BLaER1 treated with 17β-estradiol and CSF1 and Interleukin-3, amounts not matched to agents 10 nM and 100 nM (cell line): ENCODE data around the gene RASGRF1.
A peak's percentile ranks its signal among the peaks of the same experiment; 100 is the strongest.
"Not testable (repeated sequence)": the region's sequence is repeated elsewhere in the genome, so short reads cannot be mapped to it uniquely, and the experiment has no call there.

Source experiments
- H3K27ac ChIP-seq, 11 experiments: shearing (Covaris generic); formaldehyde crosslinking; 2 replicates each; pipeline ENCODE4 v1.8.1; 2022
- H3K27me3 ChIP-seq, 11 experiments: shearing (Covaris generic); formaldehyde crosslinking; 2 replicates each; pipeline ENCODE4 v1.8.1; 2022
- H3K36me3 ChIP-seq, 11 experiments: shearing (Covaris generic); formaldehyde crosslinking; 2 replicates each; pipeline ENCODE4 v1.8.1; 2022
- H3K4me1 ChIP-seq, 10 experiments: shearing (Covaris generic); formaldehyde crosslinking; 2 replicates each; pipeline ENCODE4 v1.8.1; 2022
- H3K4me2 ChIP-seq, 11 experiments: shearing (Covaris generic); formaldehyde crosslinking; 2 replicates each; pipeline ENCODE4 v1.8.1; 2022
- H3K4me3 ChIP-seq, 10 experiments: shearing (Covaris generic); formaldehyde crosslinking; 2 replicates each; pipeline ENCODE4 v1.8.1; 2022
- H3K9ac ChIP-seq, 11 experiments: shearing (Covaris generic); formaldehyde crosslinking; 2 replicates each; pipeline ENCODE4 v1.8.1; 2022
- H3K9me3 ChIP-seq, 11 experiments: shearing (Covaris generic); formaldehyde crosslinking; replicated peaks in 1 of 11; 2 replicates each; pipeline ENCODE4 v1.8.1; 2022
- H4K20me1 ChIP-seq, 11 experiments: shearing (Covaris generic); formaldehyde crosslinking; 2 replicates each; pipeline ENCODE4 v1.8.1; 2022
- Cebpa-rat ChIP-seq, 11 experiments: shearing (Covaris generic); IDR thresholded peaks; 2 replicates each; pipeline ENCODE4 v1.8.1; 2022

RASGRF1 gene

DNA sequence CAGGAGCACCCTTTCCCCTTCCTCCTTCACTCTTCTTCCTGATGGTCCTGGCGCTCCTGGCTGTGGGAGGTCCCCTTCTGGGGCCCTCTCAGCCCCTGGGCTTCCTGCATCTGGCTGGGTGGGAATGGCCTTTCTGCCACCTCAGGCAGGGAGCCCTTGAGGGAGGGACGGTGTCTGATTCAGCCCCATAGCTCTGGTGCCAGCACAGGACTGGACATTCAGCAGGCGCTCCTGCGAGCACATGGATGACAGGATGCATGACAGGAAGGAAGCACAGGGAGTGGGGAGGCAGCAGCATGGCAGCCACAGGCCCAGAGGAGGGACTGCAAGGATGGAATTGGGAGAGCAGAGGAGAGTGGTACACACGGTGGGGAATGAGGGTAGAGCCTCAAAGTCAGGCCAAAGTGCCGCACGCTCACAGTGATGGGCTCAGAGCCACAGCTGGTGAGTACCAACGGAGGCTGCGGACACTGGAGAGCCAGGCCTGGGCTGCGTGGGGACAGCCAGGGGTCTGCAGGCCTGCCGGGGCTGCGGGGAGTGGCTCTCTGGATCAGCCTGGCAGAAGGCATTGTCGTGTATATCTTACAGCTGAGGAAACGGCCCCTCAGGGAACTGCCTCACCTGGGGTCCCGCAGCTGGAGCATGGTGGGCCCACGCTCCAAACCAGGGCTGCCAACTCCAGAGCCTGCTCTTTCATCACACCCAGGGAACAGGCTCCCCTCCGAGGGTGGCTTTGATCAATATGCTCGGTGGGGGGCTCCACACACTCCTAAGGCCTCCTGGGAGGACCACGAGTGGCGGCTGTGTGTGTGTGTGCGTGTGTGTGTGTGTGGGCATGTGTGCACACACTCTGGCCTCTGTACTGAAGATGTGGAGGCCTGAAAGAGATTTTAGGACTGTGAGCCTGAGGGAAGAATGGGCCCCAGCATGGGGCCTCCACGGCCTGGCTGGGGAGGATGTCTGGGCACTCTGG is 94.4 kb downstream of the RASGRF1 start:
- TF ChIP-seq Cebpa-rat (IDR thresholded peaks at IDR 0.05): no peak

DNA sequence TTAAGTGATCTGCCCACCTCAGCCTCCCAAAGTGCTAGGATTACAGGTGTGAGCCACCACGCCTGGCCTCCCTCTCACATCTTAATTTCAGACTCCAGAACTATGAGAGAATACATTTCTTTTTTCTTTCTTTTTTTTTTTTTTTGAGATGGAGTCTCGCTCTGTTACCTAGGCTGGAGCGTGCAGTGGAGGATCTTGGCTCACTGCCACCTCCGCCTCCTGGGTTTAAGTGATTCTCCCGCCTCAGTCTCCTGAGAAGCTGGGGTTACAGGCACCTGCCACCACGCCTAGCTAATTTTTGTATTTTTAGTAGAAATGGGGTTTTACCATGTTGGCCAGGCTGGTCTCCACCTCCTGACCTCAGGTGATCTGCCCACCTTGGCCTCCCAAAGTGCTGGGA is 95.4 kb downstream of the RASGRF1 start:
- Histone ChIP-seq H3K4me1 (peaks cover 36 to 78% (median 50%) of the 10 kb centered on the region in 10 experiments), H3K4me2 (peak overlapping the region in 5 of 11 experiments; percentile 18 to 72 (median 51); a peak in 6 of 22 replicates)
- not testable (repeated sequence) for H3K9me3 ChIP-seq, H3K36me3 ChIP-seq, H4K20me1 ChIP-seq, H3K27me3 ChIP-seq, H3K9ac ChIP-seq, H3K27ac ChIP-seq, H3K4me3 ChIP-seq

More for the DNA sequence above, 94.4 kb downstream of the RASGRF1 start:
- Histone ChIP-seq H3K27ac (peak overlapping the region in 3 of 11 experiments; percentile 6 to 12 (median 9); a peak in 4 of 22 replicates), H3K9me3 (no peaks in the 10 kb centered on the region), H3K9ac (no peak overlapping the region; a peak in 1 of 22 replicates), H3K27me3 (no peaks in the 10 kb centered on the region), H3K4me2 (peak overlapping the region; percentile 1 to 72 (median 20); a peak in 16 of 22 replicates), H3K4me1 (peaks cover 36 to 68% (median 50%) of the 10 kb centered on the region in 10 experiments), H3K36me3 (no peaks in the 10 kb centered on the region), H4K20me1 (no peaks in the 10 kb centered on the region), H3K4me3 (no peak overlapping the region)

GRCh38 chr15:78993931-78994530 is 96.5 kb downstream of the RASGRF1 start:
- Histone ChIP-seq H3K9ac (peak overlapping the region in 4 of 11 experiments; percentile 26 to 60 (median 48); a peak in 4 of 22 replicates), H3K9me3 (no peaks in the 10 kb centered on the region), H3K36me3 (no peaks in the 10 kb centered on the region), H3K4me1 (peaks cover 38 to 90% (median 59%) of the 10 kb centered on the region in 10 experiments), H3K4me2 (peak overlapping the region; percentile 62 to 94 (median 79); a peak in 21 of 22 replicates), H3K27me3 (no peaks in the 10 kb centered on the region), H4K20me1 (no peaks in the 10 kb centered on the region), H3K4me3 (no peak overlapping the region), H3K27ac (peak overlapping the region in 10 of 11 experiments; percentile 11 to 79 (median 44); a peak in 13 of 22 replicates)
- no peak for TF ChIP-seq Cebpa-rat (IDR thresholded peaks at IDR 0.05)

DNA sequence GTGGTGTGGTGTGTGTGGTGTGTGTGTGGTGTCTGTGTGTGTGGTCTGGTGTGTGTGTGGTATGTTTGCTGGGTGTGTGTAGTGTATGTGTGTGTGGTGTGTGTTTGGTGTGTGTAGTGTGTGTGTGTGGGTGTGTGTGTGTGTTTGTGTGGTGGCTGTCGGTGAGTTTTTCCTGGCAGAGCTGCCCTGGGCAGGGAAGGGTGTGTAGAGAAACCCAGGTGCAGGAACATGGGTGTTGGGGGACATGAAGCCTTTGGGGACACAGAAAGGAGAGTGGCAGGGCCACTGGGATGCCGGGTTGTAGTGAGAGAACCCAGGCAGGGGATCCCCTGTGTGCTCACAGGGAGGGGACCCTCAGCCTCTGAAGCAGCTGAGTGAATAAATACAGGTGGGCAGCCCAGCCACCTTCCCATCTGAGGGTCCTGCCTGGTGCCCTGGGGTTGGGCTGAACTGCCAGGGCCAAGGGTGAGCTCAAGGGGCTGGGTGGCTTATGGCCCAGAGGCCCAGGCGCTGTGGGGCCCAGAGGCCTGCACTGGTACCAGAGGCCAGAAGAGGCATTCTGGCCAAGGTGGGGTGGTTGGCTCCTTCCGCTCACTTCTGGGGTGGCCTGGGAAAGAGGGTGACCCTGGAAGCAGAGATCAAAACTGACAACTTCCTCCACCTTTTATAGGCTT is 97.2 kb downstream of the RASGRF1 start:
- no peak for TF ChIP-seq Cebpa-rat (IDR thresholded peaks at IDR 0.05)
- Histone ChIP-seq H3K9me3 (no peaks in the 10 kb centered on the region), H3K4me3 (no peak overlapping the region), H3K9ac (peak overlapping the region in 4 of 11 experiments; percentile 26 to 60 (median 48); a peak in 4 of 22 replicates), H3K27ac (peak overlapping the region in 10 of 11 experiments; percentile 11 to 79 (median 44); a peak in 15 of 22 replicates), H3K27me3 (no peaks in the 10 kb centered on the region), H3K4me2 (peak overlapping the region; percentile 62 to 94 (median 79)), H3K4me1 (peaks cover 44 to 90% (median 65%) of the 10 kb centered on the region in 10 experiments), H3K36me3 (no peaks in the 10 kb centered on the region), H4K20me1 (no peaks in the 10 kb centered on the region)

DNA sequence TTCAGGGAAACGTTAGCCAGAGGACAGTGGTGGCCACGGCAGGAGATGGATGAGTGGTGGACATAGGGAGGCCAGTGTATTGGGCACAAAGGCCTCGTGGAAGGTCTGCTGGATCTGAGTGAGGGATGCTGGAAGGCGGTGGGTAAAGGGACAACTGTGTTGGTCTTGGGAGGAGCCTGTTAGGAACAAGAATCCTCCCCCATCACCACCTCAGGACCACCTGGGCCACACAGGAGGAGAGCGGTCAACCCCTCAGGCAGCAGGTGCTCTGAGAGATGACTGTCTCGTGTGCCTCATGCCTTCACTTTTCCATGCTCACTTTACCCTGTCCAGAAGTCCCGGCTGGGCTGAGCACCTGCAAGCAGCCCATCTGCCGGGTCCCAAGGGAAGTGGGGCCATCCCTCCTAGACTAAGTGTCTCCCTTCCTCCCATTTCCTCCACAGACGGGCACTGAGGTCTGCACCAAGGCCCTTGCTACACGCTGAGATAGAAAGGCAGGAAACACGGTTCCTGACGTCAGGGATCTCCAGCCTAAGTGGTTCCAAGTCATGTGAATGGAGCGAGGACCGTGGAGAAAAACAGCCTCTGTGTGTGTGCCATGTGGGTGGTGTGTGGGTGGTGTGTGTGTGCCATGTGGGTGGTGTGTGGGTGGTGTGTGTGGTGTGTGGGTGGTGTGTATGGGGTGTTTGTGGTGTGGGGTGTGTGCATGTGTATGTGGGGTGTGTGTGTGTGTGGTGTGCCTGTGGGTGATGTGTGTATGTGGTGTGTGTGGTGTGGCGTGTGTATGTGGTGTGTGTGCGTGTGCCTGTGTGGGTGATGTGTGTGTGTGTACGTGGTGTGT is 97.9 kb downstream of the RASGRF1 start:
- Histone ChIP-seq H3K4me1 (peaks cover 52 to 90% (median 67%) of the 10 kb centered on the region in 10 experiments), H3K4me2 (peak overlapping the region; percentile 62 to 94 (median 79)), H3K4me3 (no peak overlapping the region; a peak in 1 of 20 replicates), H3K9ac (peak overlapping the region in 2 of 11 experiments; percentile 57 to 60; a peak in 5 of 22 replicates), H3K27me3 (no peaks in the 10 kb centered on the region), H3K36me3 (no peaks in the 10 kb centered on the region), H4K20me1 (no peaks in the 10 kb centered on the region), H3K27ac (peak overlapping the region in 9 of 11 experiments; percentile 16 to 79 (median 39); a peak in 16 of 22 replicates), H3K9me3 (no peaks in the 10 kb centered on the region)
- TF ChIP-seq Cebpa-rat (IDR thresholded peaks at IDR 0.05): no peak

DNA sequence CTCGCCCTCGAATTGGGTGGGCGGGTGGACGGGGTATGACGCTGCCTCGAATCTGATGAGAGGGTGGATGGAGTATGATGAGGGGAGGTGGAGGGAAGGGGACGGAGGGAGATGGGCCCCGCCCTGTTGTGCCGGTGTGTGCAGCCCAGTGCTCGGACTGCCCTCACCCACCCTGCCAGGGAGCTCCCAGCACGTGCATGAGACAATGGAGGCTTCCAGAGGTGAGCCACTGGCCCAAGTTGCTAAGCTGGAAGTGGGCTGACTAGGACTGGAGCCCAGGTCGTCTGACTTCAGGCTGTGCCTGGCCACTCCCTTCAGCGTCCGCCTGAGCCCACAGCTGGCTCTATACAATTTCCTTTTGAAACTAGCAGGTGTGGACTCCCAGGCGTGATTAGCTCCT is 98.7 kb downstream of the RASGRF1 start:
- Histone ChIP-seq H3K4me2 (peak overlapping the region; percentile 62 to 94 (median 79)), H3K9ac (peak overlapping the region in 2 of 11 experiments; percentile 57 to 60; a peak in 6 of 22 replicates), H4K20me1 (no peaks in the 10 kb centered on the region), H3K36me3 (no peaks in the 10 kb centered on the region), H3K27me3 (no peaks in the 10 kb centered on the region), H3K4me3 (no peak overlapping the region; a peak in 1 of 20 replicates), H3K9me3 (no peaks in the 10 kb centered on the region), H3K27ac (peak overlapping the region in 9 of 11 experiments; percentile 16 to 79 (median 37); a peak in 13 of 22 replicates), H3K4me1 (peaks cover 52 to 94% (median 67%) of the 10 kb centered on the region in 10 experiments)
- TF ChIP-seq Cebpa-rat (IDR thresholded peaks at IDR 0.05): no peak

GRCh38 chr15:78991476-78991875 is 99.1 kb downstream of the RASGRF1 start:
- Histone ChIP-seq H3K4me2 (peak overlapping the region; percentile 62 to 94 (median 79); a peak in 17 of 22 replicates), H3K4me3 (no peak overlapping the region), H3K4me1 (peaks cover 52 to 94% (median 66%) of the 10 kb centered on the region in 10 experiments), H3K36me3 (no peaks in the 10 kb centered on the region), H3K9ac (no peak overlapping the region; a peak in 1 of 22 replicates), H4K20me1 (no peaks in the 10 kb centered on the region), H3K9me3 (no peaks in the 10 kb centered on the region), H3K27me3 (no peaks in the 10 kb centered on the region), H3K27ac (peak overlapping the region in 2 of 11 experiments; percentile 0 to 79; a peak in 1 of 22 replicates)
- no peak for TF ChIP-seq Cebpa-rat (IDR thresholded peaks at IDR 0.05)

GRCh38 chr15:78990278-78990677 is 100.3 kb downstream of the RASGRF1 start:
- no peaks in the 10 kb centered on the region for H4K20me1 ChIP-seq
- H3K9ac ChIP-seq: peak overlapping the region in 1 of 11 experiments; percentile 14; a peak in 2 of 22 replicates
- no peak for TF ChIP-seq Cebpa-rat (IDR thresholded peaks at IDR 0.05)
- peak overlapping the region in 3 of 11 experiments; percentile 87 to 90 (median 87); a peak in 4 of 22 replicates for H3K27ac ChIP-seq
- H3K4me3 ChIP-seq: no peak overlapping the region
- H3K9me3 ChIP-seq: no peaks in the 10 kb centered on the region
- H3K36me3 ChIP-seq: no peaks in the 10 kb centered on the region
- H3K4me2 ChIP-seq: peak overlapping the region in 3 of 11 experiments; percentile 88 to 94 (median 89); a peak in 6 of 22 replicates
- peaks cover 45 to 92% (median 56%) of the 10 kb centered on the region in 10 experiments for H3K4me1 ChIP-seq
- no peaks in the 10 kb centered on the region for H3K27me3 ChIP-seq
